ENCODE results near the gene EDN2. TPM values are rescaled to one million over a fixed set of nuclear protein-coding genes. Genes with fewer than 3 reads are reported as not detected.

Gene EDN2
- total and polyA plus RNA-seq, 2 of the 8 experiments (the other 6 are each of a cell fraction or from before 2014, with no cell fraction given) = 0.32 to 0.39 TPM

GRCh38 chr1:41429641-41430035 lies 54.8 kb downstream of the EDN2 start:
- no peaks in the 10 kb centered on the region for H3K9me3 ChIP-seq (ENCODE audit: insufficient read depth in 2 of 2, low read depth in 1 of 2, low read length in 1 of 2)
- TF ChIP-seq RNF2 (IDR thresholded peaks at IDR 0.05; ENCODE audit: borderline replicate concordance, low read depth, low read length, missing control alignments, poor library complexity, severe bottlenecking) (no peak), SAP30 (IDR thresholded peaks at IDR 0.05; ENCODE audit: insufficient read depth, insufficient replicate concordance, low read length) (no peak), FOSL1 (IDR thresholded peaks at IDR 0.05; ENCODE audit: insufficient read depth, low read depth, low read length) (no peak), EGR1 (IDR thresholded peaks at IDR 0.05; ENCODE audit: borderline replicate concordance, low read depth, low read length) (no peak), EP300 (IDR thresholded peaks at IDR 0.05; ENCODE audit: borderline replicate concordance in 1 of 2, low read depth in 2 of 2, low read length in 2 of 2) (no peak)
- FAIRE-seq (no peak), DNase-seq (ENCODE audit: low read depth in 1 of 2, low spot score in 2 of 2) (no peak)
- H3K4me1 ChIP-seq (replicated peaks in 1 of 4; ENCODE audit: control insufficient read depth in 3 of 4, insufficient read depth in 4 of 4, low read length in 3 of 4) = peaks cover 0 to 5% (median 3%) of the 10 kb centered on the region in 4 experiments; a peak in 4 of 7 replicates
- WGBS, 2 experiments (ENCODE audit: extremely low coverage in 1 of 2, insufficient coverage in 1 of 2, insufficient read length in 1 of 2, insufficient replicate concordance in 2 of 2, low coverage in 1 of 2, low lambda C conversion rate in 2 of 2, missing lambda C conversion rate in 1 of 2) = 85% methylated on average over 5 of the region's 5 CpGs; no CpG with 5 or more reads in 1 of the 2 experiments
- H4K20me1 ChIP-seq (replicated peaks in 1 of 2; ENCODE audit: control insufficient read depth in 1 of 2, insufficient read depth in 2 of 2, low read length in 2 of 2) = peaks cover 0 to 8% of the 10 kb centered on the region in 2 experiments
- H3K79me2 ChIP-seq (ENCODE audit: control insufficient read depth in 1 of 2, insufficient read depth in 2 of 2, low read length in 2 of 2) = peaks cover 0 to 2% of the 10 kb centered on the region in 2 experiments; a peak in 1 of 4 replicates
- no peak overlapping the region for H3K4me2 ChIP-seq (ENCODE audit: insufficient read depth in 1 of 2, low read depth in 2 of 2, low read length in 2 of 2)
- H3K56ac ChIP-seq (replicated peaks; ENCODE audit: insufficient read length, low read depth, low read length) = no peak overlapping the region
- peaks cover 7% of the 10 kb centered on the region; the same call in 1 of the 2 replicates for H3K23me2 ChIP-seq (ENCODE audit: low read depth, low read length)
- CTCF ChIA-PET (ENCODE audit: partially characterized antibody) = interaction anchor here (0.6 to 16.2 kb wide), 9 partner anchors 12 to 159 kb away, joined by 3 to 420 read pairs (median 46); partner anchors contain the start of gene FOXO6
- H3K27me3 ChIP-seq (replicated peaks in 1 of 4; ENCODE audit: control insufficient read depth in 3 of 4, extremely low read depth in 1 of 4, insufficient read depth in 3 of 4, low read length in 3 of 4) = no peaks in the 10 kb centered on the region
- no peak overlapping the region for H3K4me3 ChIP-seq (ENCODE audit: extremely low read depth in 1 of 4, insufficient read depth in 2 of 4, low read depth in 3 of 4, low read length in 4 of 4)
- no peak overlapping the region for H2BK20ac ChIP-seq (ENCODE audit: low read length)
- no peak overlapping the region for H3K14ac ChIP-seq (ENCODE audit: insufficient read length)
- no peak overlapping the region for H2BK5ac ChIP-seq (ENCODE audit: low read depth, low read length)
- no peak overlapping the region for H3K18ac ChIP-seq (ENCODE audit: extremely low read depth, low read length)
- H3K27ac ChIP-seq (ENCODE audit: low read depth, low read length) = no peak overlapping the region
- no peak overlapping the region for H2BK120ac ChIP-seq (replicated peaks; ENCODE audit: low read depth, low read length)
- H4K91ac ChIP-seq (replicated peaks; ENCODE audit: insufficient read length, low read length) = no peak overlapping the region
- no peak overlapping the region for H3K9ac ChIP-seq (replicated peaks in 1 of 4; ENCODE audit: extremely low read depth in 1 of 4, low read depth in 3 of 4, low read length in 3 of 4)
- no peaks in the 10 kb centered on the region; the same call in 1 of the 2 replicates for H3K79me1 ChIP-seq (ENCODE audit: low read depth, low read length)
- no peak overlapping the region for H2BK15ac ChIP-seq (ENCODE audit: low read length)
- no peak overlapping the region for H2AK5ac ChIP-seq (ENCODE audit: low read depth, low read length)
- no peak overlapping the region for H4K5ac ChIP-seq (ENCODE audit: insufficient read length, low read depth, low read length)
- no peak overlapping the region for H2BK12ac ChIP-seq (ENCODE audit: low read depth, low read length)
- H4K8ac ChIP-seq (ENCODE audit: extremely low read depth, insufficient read depth, low read length) = peak overlapping the region; percentile 29; the same call in 1 of the 2 replicates
- no peak overlapping the region for H2AFZ ChIP-seq (ENCODE audit: low read length)
- no peak overlapping the region for H3K4ac ChIP-seq (replicated peaks; ENCODE audit: insufficient read length, low read depth, low read length)
- no peaks in the 10 kb centered on the region; a peak in 1 of 8 replicates for H3K36me3 ChIP-seq (ENCODE audit: control insufficient read depth in 2 of 4, insufficient read depth in 4 of 4, low read length in 3 of 4)
- no peak overlapping the region for H3K23ac ChIP-seq (ENCODE audit: insufficient read length)
- POLR2A ChIA-PET (ENCODE audit: partially characterized antibody) = interaction anchor here (0.9 kb wide), 1 partner anchor 108 kb away, joined by 3 read pairs; no protein-coding TSS in a partner anchor
